HEK293T (cell line): ENCODE results near the gene CLEC2D.
"Not testable (repeated sequence)": the region's sequence is repeated elsewhere in the genome, so short reads cannot be mapped to it uniquely, and the experiment has no call there.

Source experiments
- BHLHE40 ChIP-seq: fragments of 450-650 bp; IDR thresholded peaks from 2 replicates; pipeline ENCODE4 v1.6.1; 2016; ENCODE audit warnings: mild to moderate bottlenecking, moderate library complexity, borderline replicate concordance
- CTBP1 ChIP-seq: fragments of 450-650 bp; IDR thresholded peaks from 2 replicates; pipeline ENCODE4 v1.6.1; 2016; ENCODE audit warnings: borderline replicate concordance
- NFRKB ChIP-seq: fragments of 450-650 bp; IDR thresholded peaks from 2 replicates; pipeline ENCODE4 v1.6.1; 2016; ENCODE audit warnings: mild to moderate bottlenecking, moderate library complexity
- SUZ12 ChIP-seq: fragments of 450-650 bp; IDR thresholded peaks from 2 replicates; pipeline ENCODE4 v1.6.1; 2016; ENCODE audit warnings: mild to moderate bottlenecking
- TARDBP ChIP-seq: fragments of 450-650 bp; IDR thresholded peaks from 2 replicates; pipeline ENCODE4 v1.6.1; 2016

DNA sequence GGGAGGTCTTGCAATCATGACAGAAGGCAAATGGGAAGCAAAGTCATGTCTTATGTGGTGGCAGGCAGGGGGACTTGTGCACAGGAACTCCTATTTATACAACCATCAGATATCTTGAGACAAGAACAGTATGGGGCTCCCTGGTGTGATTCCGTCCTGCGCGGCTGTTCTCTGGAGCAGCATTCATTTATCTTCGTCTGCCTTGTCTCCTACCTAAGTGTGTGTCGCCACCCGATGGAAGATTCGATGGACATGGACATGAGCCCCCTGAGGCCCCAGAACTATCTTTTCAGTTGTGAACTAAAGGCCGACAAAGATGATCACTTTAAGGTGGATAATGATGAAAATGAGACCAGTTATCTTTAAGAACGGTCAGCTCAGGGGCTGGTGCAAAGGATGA lies 25.6 kb downstream of the CLEC2D start:
- not testable (repeated sequence) for TF ChIP-seq BHLHE40, SUZ12, NFRKB, CTBP1, TARDBP
